ENCODE results near the gene CHID1. TPM values are rescaled to one million over a fixed set of nuclear protein-coding genes. Genes with fewer than 3 reads are reported as not detected.

Gene CHID1
- total and polyA plus RNA-seq, 9 of the 15 experiments (the other 6 are each of a cell fraction or from before 2014, with no cell fraction given): 15.1 to 108 (median 39.8) TPM

DNA sequence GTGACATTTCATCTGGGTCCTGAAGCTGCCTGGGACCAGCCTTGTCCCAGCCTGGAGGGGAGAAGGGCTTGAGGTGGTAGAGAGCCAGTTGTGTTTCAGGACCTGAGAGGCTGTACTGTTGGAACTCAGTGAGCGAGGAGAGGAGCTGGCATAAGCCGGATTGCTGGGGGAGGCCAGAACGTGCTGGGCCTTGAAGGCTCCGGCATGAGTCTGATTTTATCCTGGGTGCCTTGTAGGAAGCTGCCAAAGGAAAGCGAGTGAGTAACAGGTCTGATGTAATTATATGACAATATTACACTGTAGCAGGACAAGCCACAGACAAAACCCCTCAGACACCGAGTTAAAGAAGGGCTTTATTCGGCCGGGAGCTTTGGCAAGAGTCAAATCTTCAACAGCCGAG is 32.2 kb upstream of the CHID1 start (continued):
- TF ChIP-seq ZNF589 (CRISPR knock-in tag; IDR thresholded peaks at IDR 0.05; ENCODE audit: low read depth) (peak; percentile 73; the same call in 1 of the 2 replicates), NFRKB (IDR thresholded peaks at IDR 0.05; ENCODE audit: low read depth) (peak; percentile 36; the same call in 1 of the 2 replicates), CEBPB (tag; IDR thresholded peaks at IDR 0.05) (no peak), KDM5B (IDR thresholded peaks at IDR 0.05; ENCODE audit: insufficient replicate concordance, low read depth, low read length) (no peak), ZBTB1 (CRISPR knock-in tag; IDR thresholded peaks at IDR 0.05; ENCODE audit: borderline replicate concordance, low read depth) (no peak), CXXC5 (CRISPR knock-in tag; IDR thresholded peaks at IDR 0.05) (peak; percentile 39; the same call in 1 of the 2 replicates), PHTF2 (CRISPR knock-in tag; IDR thresholded peaks at IDR 0.05) (no peak), TGIF2 (CRISPR knock-in tag; IDR thresholded peaks at IDR 0.05) (no peak), GATAD2A (IDR thresholded peaks at IDR 0.05) (no peak), PCBP2 (IDR thresholded peaks at IDR 0.05; ENCODE audit: low read depth, low read length, poor library complexity, severe bottlenecking) (no peak), TRIM28 (IDR thresholded peaks at IDR 0.05) (no peak), ZSCAN32 (CRISPR knock-in tag; IDR thresholded peaks at IDR 0.05) (no peak), DMBX1 (CRISPR knock-in tag; IDR thresholded peaks at IDR 0.05; ENCODE audit: borderline replicate concordance) (peak; percentile 61; the same call in 1 of the 2 replicates), PHB (CRISPR knock-in tag; IDR thresholded peaks at IDR 0.05) (no peak), JUN (IDR thresholded peaks at IDR 0.05; ENCODE audit: borderline replicate concordance, low read depth, low read length) (no peak), JUN (CRISPR knock-in tag; IDR thresholded peaks at IDR 0.05; ENCODE audit: borderline replicate concordance) (no peak), ZNF175 (CRISPR knock-in tag; IDR thresholded peaks at IDR 0.05; ENCODE audit: low read depth) (peak; percentile 67), FOSL1 (tag; conservative IDR thresholded peaks at IDR 0.05) (0 out of 2 replicates have a peak, but pooled peaks have one; percentile 23), PHB2 (IDR thresholded peaks at IDR 0.05; ENCODE audit: low read depth) (no peak), CEBPG (CRISPR knock-in tag; IDR thresholded peaks at IDR 0.05) (peak; percentile 78), CEBPG (tag; conservative IDR thresholded peaks at IDR 0.05 in 1 of 2, IDR thresholded peaks at IDR 0.05 in 1 of 2) (peak; percentile 63 to 89), ZNF445 (CRISPR knock-in tag; IDR thresholded peaks at IDR 0.05; ENCODE audit: low read depth) (no peak)
- TF ChIP-seq, protein P1, sequence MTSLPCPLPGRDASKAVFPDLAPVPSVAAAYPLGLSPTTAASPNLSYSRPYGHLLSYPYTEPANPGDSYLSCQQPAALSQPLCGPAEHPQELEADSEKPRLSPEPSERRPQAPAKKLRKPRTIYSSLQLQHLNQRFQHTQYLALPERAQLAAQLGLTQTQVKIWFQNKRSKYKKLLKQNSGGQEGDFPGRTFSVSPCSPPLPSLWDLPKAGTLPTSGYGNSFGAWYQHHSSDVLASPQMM (CRISPR knock-in tag; IDR thresholded peaks at IDR 0.05): no peak
- TF ChIP-seq, protein P2, sequence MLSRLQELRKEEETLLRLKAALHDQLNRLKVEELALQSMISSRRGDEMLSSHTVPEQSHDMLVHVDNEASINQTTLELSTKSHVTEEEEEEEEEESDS (CRISPR knock-in tag; IDR thresholded peaks at IDR 0.05): no peak
- TF ChIP-seq, protein P3, sequence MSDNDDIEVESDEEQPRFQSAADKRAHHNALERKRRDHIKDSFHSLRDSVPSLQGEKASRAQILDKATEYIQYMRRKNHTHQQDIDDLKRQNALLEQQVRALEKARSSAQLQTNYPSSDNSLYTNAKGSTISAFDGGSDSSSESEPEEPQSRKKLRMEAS (CRISPR knock-in tag; IDR thresholded peaks at IDR 0.05): no peak
- TF ChIP-seq, protein P4, sequence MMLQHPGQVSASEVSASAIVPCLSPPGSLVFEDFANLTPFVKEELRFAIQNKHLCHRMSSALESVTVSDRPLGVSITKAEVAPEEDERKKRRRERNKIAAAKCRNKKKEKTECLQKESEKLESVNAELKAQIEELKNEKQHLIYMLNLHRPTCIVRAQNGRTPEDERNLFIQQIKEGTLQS (IDR thresholded peaks at IDR 0.05): peak; percentile 73; the same call in 1 of the 2 replicates
- TF ChIP-seq, protein P4 (CRISPR knock-in tag; conservative IDR thresholded peaks at IDR 0.05): no peak
- TF ChIP-seq, protein P5, sequence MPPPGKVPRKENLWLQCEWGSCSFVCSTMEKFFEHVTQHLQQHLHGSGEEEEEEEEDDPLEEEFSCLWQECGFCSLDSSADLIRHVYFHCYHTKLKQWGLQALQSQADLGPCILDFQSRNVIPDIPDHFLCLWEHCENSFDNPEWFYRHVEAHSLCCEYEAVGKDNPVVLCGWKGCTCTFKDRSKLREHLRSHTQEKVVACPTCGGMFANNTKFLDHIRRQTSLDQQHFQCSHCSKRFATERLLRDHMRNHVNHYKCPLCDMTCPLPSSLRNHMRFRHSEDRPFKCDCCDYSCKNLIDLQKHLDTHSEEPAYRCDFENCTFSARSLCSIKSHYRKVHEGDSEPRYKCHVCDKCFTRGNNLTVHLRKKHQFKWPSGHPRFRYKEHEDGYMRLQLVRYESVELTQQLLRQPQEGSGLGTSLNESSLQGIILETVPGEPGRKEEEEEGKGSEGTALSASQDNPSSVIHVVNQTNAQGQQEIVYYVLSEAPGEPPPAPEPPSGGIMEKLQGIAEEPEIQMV (tag; conservative IDR thresholded peaks at IDR 0.05; ENCODE audit: low read depth): no peak
